K562 (cell line): ENCODE results near the gene TSPOAP1. TPM values are rescaled to one million over a fixed set of nuclear protein-coding genes. Genes with fewer than 3 reads are reported as not detected.
A peak's percentile ranks its signal among the peaks of the same experiment; 100 is the strongest.

Experiments used
- DNMT1 ChIP-seq: fragments of 450-650 bp; IDR thresholded peaks from 2 replicates; pipeline ENCODE4 v1.6.1; 2016; ENCODE audit warnings: antibody characterized with exemption, mild to moderate bottlenecking
- ELF1 ChIP-seq: fragments of 200-800 bp; sonication (Bioruptor generic); IDR thresholded peaks from 2 replicates; pipeline ENCODE4 v1.6.1; 2016; ENCODE audit warnings: missing genetic modification characterization, missing compliant biosample characterization
- HDAC8 ChIP-seq: fragments of 450-650 bp; IDR thresholded peaks from 2 replicates; pipeline ENCODE4 v1.6.1; 2016; ENCODE audit warnings: mild to moderate bottlenecking, missing genetic modification characterization, moderate library complexity, missing compliant biosample characterization
- NFE2L1 ChIP-seq: fragments of 450-650 bp; IDR thresholded peaks from 2 replicates; pipeline ENCODE4 v1.6.1; 2016; ENCODE audit warnings: missing genetic modification characterization, low read depth, mild to moderate bottlenecking, missing compliant biosample characterization, moderate library complexity, borderline replicate concordance
- NR4A1 ChIP-seq, 2 experiments: fragments of 250-450 bp in 1 of 2; fragments of 450-650 bp in 1 of 2; sonication (Bioruptor Pico) in 1 of 2; IDR thresholded peaks; 2 replicates each; pipeline versions ENCODE4 v1.4.0 to v1.6.1; 2016 to 2020; ENCODE audit warnings: mild to moderate bottlenecking in 2 of 2, missing compliant biosample characterization in 1 of 2, missing genetic modification characterization in 1 of 2, moderate library complexity in 1 of 2
- STAT6 ChIP-seq: sonication (generic); formaldehyde crosslinking; IDR thresholded peaks from 2 replicates; pipeline ENCODE4 v1.8.1; 2023; ENCODE audit warnings: mild to moderate bottlenecking, missing genetic modification reagents
- ZKSCAN3 ChIP-seq: fragments of 250-450 bp; sonication (Bioruptor Pico); IDR thresholded peaks from 2 replicates; pipeline ENCODE4 v1.4.0; 2020
- ZNF121 ChIP-seq: sonication (generic); formaldehyde crosslinking; conservative IDR thresholded peaks from 2 replicates; pipeline ENCODE4 v1.8.0; 2022; ENCODE audit warnings: missing genetic modification reagents
- ZNF124 ChIP-seq: sonication (generic); formaldehyde crosslinking; IDR thresholded peaks from 2 replicates; pipeline ENCODE4 v1.8.1; 2022; ENCODE audit warnings: missing genetic modification reagents
- ZNF217 ChIP-seq: sonication (generic); formaldehyde crosslinking; IDR thresholded peaks from 2 replicates; pipeline ENCODE4 v1.8.0; 2022; ENCODE audit warnings: mild to moderate bottlenecking, missing genetic modification reagents
- ZNF398 ChIP-seq: fragments of 250-450 bp; sonication (Bioruptor Pico); IDR thresholded peaks from 2 replicates; pipeline ENCODE4 v1.8.0; 2021; ENCODE audit warnings: moderate library complexity, mild to moderate bottlenecking, inconsistent platforms
- ZNF408 ChIP-seq: fragments of 250-450 bp; sonication (Bioruptor Pico); IDR thresholded peaks from 2 replicates; pipeline ENCODE4 v1.4.0; 2020; ENCODE audit warnings: low read depth, mild to moderate bottlenecking, moderate library complexity
- ZNF586 ChIP-seq: fragments of 450-650 bp; formaldehyde crosslinking; conservative IDR thresholded peaks from 2 replicates; pipeline ENCODE4 v1.4.0; 2020; ENCODE audit warnings: mild to moderate bottlenecking, moderate library complexity
- ZNF778 ChIP-seq: fragments of 450-650 bp; formaldehyde crosslinking; IDR thresholded peaks from 2 replicates; pipeline ENCODE4 v1.4.0; 2020; ENCODE audit warnings: mild to moderate bottlenecking, moderate library complexity
- ZSCAN32 ChIP-seq: fragments of 450-650 bp; formaldehyde crosslinking; IDR thresholded peaks from 2 replicates; pipeline ENCODE4 v1.4.0; 2020; ENCODE audit warnings: mild to moderate bottlenecking, moderate library complexity
- polyA plus RNA-seq, 8 experiments: library from polyadenylated mRNA; depleted of rRNA in 4 of 8; stranded (reverse) in 5 of 8; unstranded in 3 of 8; fragments of >200 nt; fragmentation: Nextera tagmentation in 2 of 8; fragmentation: Illumina TruSeq in 1 of 8; extraction: Ambion mirVana in 2 of 8; extraction: Trizol in 1 of 8; gene quantifications; 2 replicates each; pipeline versions ENCODE4 v1.2.1 to v1.2.3, GENCODE V29; 2011 to 2014; ENCODE audit warnings: inconsistent platforms in 1 of 8, missing spikeins in 1 of 8
- total RNA-seq, 7 experiments: library from RNA; depleted of rRNA in 6 of 7; stranded (reverse); fragments of >200 nt in 6 of 7; fragmentation: Illumina TruSeq in 2 of 7; extraction: Trizol in 2 of 7; gene quantifications; 2 replicates each; pipeline versions ENCODE4 v1.2.1 to v1.2.3, GENCODE V29; 2011 to 2021; ENCODE audit warnings: low replicate concordance in 1 of 7
- TF ChIP-seq, protein P1 (sequence below): sonication (generic); formaldehyde crosslinking; IDR thresholded peaks from 2 replicates; pipeline ENCODE4 v1.8.0; 2023; ENCODE audit warnings: mild to moderate bottlenecking, missing genetic modification reagents
- TF ChIP-seq, protein P2 (sequence below): fragments of 250-450 bp; sonication (Bioruptor Pico); IDR thresholded peaks from 2 replicates; pipeline ENCODE4 v1.8.0; 2021; ENCODE audit warnings: mild to moderate bottlenecking, moderate library complexity

TSPOAP1 gene
- total and polyA plus RNA-seq, 9 of the 15 experiments (the other 6 are each of a cell fraction or from before 2014, with no cell fraction given), result 0.87 to 3.9 (median 1.8) TPM; not detected in 2

DNA sequence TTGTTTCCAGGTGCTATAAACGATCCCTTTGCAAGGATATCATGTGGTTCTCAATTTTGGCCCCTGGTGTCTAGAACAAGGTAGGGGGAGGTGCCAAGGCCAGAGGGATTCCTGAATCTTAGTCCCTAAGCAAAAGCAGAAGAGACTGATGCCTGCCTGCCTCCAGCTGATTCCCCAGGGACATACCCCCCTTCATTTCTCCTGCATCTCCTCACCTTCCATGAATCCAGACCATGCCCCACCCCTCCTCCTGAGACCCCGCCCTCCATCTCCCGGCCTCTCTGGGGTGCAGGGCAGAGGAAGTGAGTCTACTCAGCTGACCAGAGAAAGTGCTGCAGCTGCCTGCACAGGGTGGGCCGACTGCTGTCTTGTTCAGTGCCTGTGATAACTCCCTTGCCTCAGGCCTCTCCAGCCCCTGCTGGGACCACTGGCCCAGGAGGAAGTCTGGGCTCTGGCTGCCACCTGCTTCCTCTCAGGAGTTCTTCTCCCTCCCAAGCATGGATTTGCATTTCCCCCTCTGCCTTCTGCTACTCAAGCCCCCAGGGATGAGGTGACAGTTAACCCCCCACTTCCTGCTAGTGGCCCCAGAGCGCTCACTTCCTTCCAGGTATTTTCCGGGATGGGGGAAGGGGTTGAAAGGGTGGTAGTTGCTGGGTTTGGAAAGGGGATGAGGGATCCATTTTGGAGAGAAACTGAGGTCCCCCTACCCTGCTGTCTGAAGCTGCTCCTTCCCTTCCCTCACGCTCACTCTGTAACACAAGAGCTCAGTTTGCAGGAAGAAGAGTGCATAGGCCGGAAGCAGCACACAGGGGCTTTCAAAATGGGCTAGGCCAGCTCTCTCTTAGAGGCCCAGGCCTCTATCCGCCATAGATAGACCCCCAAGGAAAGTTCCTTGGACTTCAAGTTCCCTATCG lies 10.5 kb upstream of the TSPOAP1 start (continued):
- TF ChIP-seq ZNF398 (no peak), NFE2L1 (tag) (no peak), ZSCAN32 (CRISPR knock-in tag) (no peak), ZNF217 (CRISPR knock-in tag) (no peak), ELF1 (tag) (peak; percentile 36; the same call in 1 of the 2 replicates), HDAC8 (no peak), ZNF124 (CRISPR knock-in tag) (no peak), ZKSCAN3 (CRISPR knock-in tag) (no peak), ZNF121 (no peak), STAT6 (CRISPR knock-in tag) (no peak), ZNF408 (CRISPR knock-in tag) (no peak), ZNF778 (CRISPR knock-in tag) (no peak), ZNF586 (CRISPR knock-in tag) (no peak), DNMT1 (no peak), NR4A1 (CRISPR knock-in tag; IDR thresholded peaks at IDR 0.05) (0 out of 2 replicates have a peak, but pooled peaks have one; percentile 26), NR4A1 (tag; IDR thresholded peaks at IDR 0.05) (no peak)
- TF ChIP-seq, protein P1, sequence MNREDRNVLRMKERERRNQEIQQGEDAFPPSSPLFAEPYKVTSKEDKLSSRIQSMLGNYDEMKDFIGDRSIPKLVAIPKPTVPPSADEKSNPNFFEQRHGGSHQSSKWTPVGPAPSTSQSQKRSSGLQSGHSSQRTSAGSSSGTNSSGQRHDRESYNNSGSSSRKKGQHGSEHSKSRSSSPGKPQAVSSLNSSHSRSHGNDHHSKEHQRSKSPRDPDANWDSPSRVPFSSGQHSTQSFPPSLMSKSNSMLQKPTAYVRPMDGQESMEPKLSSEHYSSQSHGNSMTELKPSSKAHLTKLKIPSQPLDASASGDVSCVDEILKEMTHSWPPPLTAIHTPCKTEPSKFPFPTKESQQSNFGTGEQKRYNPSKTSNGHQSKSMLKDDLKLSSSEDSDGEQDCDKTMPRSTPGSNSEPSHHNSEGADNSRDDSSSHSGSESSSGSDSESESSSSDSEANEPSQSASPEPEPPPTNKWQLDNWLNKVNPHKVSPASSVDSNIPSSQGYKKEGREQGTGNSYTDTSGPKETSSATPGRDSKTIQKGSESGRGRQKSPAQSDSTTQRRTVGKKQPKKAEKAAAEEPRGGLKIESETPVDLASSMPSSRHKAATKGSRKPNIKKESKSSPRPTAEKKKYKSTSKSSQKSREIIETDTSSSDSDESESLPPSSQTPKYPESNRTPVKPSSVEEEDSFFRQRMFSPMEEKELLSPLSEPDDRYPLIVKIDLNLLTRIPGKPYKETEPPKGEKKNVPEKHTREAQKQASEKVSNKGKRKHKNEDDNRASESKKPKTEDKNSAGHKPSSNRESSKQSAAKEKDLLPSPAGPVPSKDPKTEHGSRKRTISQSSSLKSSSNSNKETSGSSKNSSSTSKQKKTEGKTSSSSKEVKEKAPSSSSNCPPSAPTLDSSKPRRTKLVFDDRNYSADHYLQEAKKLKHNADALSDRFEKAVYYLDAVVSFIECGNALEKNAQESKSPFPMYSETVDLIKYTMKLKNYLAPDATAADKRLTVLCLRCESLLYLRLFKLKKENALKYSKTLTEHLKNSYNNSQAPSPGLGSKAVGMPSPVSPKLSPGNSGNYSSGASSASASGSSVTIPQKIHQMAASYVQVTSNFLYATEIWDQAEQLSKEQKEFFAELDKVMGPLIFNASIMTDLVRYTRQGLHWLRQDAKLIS (CRISPR knock-in tag), result peak; percentile 81
- TF ChIP-seq, protein P2, sequence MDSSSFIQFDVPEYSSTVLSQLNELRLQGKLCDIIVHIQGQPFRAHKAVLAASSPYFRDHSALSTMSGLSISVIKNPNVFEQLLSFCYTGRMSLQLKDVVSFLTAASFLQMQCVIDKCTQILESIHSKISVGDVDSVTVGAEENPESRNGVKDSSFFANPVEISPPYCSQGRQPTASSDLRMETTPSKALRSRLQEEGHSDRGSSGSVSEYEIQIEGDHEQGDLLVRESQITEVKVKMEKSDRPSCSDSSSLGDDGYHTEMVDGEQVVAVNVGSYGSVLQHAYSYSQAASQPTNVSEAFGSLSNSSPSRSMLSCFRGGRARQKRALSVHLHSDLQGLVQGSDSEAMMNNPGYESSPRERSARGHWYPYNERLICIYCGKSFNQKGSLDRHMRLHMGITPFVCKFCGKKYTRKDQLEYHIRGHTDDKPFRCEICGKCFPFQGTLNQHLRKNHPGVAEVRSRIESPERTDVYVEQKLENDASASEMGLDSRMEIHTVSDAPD (CRISPR knock-in tag), result no peak
